Activated T-helper 2 cell treated with anti-CD3 and anti-CD28 coated beads, Interferon-gamma antibody, Interleukin-2, Interleukin-4, amounts not matched to agents 10 μg/mL and 5 μg/mL and 100 μg/mL, durations not matched to agents 14 hours and 24 hours and 36 hours (primary cell): ENCODE data around the gene KNDC1. TPM values are rescaled to one million over a fixed set of nuclear protein-coding genes. Genes with fewer than 3 reads are reported as not detected.
"Not testable (repeated sequence)": the region's sequence is repeated elsewhere in the genome, so short reads cannot be mapped to it uniquely, and the experiment has no call there.

Experiments used
- DNase-seq: peaks from one replicate; pipeline ENCODE4 v3.0.0; 2021; ENCODE audit warnings: low spot score
- H3K27ac Mint-ChIP-seq: one replicate; pipeline ENCODE4 v1.8.0; 2021; ENCODE audit warnings: mixed read lengths
- H3K27me3 Mint-ChIP-seq: one replicate; pipeline ENCODE4 v1.8.0; 2021; ENCODE audit warnings: low read depth, mixed read lengths
- H3K36me3 Mint-ChIP-seq: one replicate; pipeline ENCODE4 v1.8.0; 2021; ENCODE audit warnings: low read depth, mixed read lengths
- H3K4me1 Mint-ChIP-seq: one replicate; pipeline ENCODE4 v1.8.0; 2021; ENCODE audit warnings: low read depth, mixed read lengths
- H3K4me3 Mint-ChIP-seq: one replicate; pipeline ENCODE4 v1.8.0; 2021; ENCODE audit warnings: low read depth, mild to moderate bottlenecking, moderate library complexity, mixed read lengths
- H3K9me3 Mint-ChIP-seq: one replicate; pipeline ENCODE4 v1.8.0; 2021; ENCODE audit warnings: mixed read lengths
- intact Hi-C: fragments of 100-400 bp; cut with micrococcal nuclease; formaldehyde crosslinking; loops from one replicate; pipeline ENCODE4 v1.15.1; 2023
- total RNA-seq: library from RNA; stranded (reverse); gene quantifications from 2 replicates; pipeline ENCODE4 v1.2.3, GENCODE V29; 2022

Gene KNDC1
- total RNA-seq, 1 donor from 2014 or later: 0.39 TPM

DNA sequence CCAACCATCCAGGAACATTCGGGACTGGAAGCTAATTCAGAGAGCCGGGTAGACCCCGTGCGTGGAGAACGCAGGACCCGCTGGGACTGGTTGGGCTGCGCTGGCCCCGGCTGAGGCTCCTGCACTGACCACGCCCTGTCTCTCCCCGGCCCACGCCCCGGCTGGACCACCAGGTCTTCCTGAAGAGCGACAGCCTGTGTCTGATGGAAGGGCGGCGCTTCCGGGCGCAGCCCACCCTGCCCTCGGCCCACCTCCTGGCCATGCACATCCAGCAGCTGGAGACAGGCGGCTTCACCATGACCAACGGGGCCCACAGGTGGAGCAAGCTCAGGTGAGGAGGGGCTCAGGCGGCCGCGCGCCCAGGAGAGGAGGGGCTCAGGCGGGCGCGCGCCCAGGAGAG is 59.8 kb downstream of the KNDC1 start:
- no peaks in the 10 kb centered on the region for H3K4me1 Mint-ChIP-seq
- no peak overlapping the region for H3K27ac Mint-ChIP-seq
- H3K4me3 Mint-ChIP-seq: no peak overlapping the region
- no peak for DNase-seq
- intact Hi-C loops: loop anchor here (10.0 kb wide), 1 partner anchor 75 kb away; no protein-coding TSS in a partner anchor
- H3K36me3 Mint-ChIP-seq: no peaks in the 10 kb centered on the region
- no peaks in the 10 kb centered on the region for H3K9me3 Mint-ChIP-seq
- peaks cover 4% of the 10 kb centered on the region for H3K27me3 Mint-ChIP-seq

DNA sequence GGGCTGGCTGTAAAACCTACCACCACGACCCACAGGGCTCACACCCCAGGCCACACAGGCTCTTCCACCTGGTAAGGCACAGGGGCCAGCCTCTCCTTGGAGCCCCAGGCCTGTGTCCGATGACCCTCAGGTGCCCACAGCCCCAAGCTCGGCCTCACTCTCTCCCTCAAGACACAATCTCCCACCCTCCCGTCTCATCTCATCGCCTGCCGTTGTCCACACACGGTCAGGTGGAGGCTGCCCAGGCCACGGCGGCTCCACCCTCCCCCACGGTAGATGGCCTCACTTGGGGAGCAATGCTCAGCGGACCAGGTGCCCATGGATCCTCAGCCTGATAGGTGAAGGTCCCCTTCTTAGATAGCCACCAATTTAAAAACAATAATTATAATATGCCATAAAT is 61.3 kb downstream of the KNDC1 start:
- H3K9me3 Mint-ChIP-seq: no peaks in the 10 kb centered on the region
- intact Hi-C loops: loop anchor here (10.0 kb wide), 1 partner anchor 77 kb away; no protein-coding TSS in a partner anchor
- no peaks in the 10 kb centered on the region for H3K36me3 Mint-ChIP-seq
- H3K4me3 Mint-ChIP-seq: no peak overlapping the region
- peaks cover 4% of the 10 kb centered on the region for H3K27me3 Mint-ChIP-seq
- no peak for DNase-seq
- H3K27ac Mint-ChIP-seq: no peak overlapping the region
- H3K4me1 Mint-ChIP-seq: peaks cover 11% of the 10 kb centered on the region

DNA sequence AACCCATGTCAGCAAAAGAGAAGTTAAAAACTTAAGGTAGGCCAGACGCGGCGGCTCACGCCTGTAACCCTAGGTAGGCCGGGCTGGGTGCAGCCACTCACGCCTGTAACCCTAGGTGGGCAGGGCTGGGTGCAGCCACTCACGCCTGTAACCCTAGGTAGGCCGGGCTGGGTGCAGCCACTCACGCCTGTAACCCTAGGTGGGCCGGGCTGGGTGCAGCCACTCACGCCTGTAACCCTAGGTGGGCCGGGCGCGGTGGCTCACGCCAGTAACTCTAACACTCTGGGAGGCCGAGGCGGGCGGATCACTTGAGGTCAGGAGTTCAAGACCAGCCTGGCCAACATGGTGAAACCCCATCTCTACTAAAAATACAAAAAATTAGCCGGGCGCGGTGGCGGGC is 61.7 kb downstream of the KNDC1 start:
- peaks cover 16% of the 10 kb centered on the region for H3K4me1 Mint-ChIP-seq
- H3K9me3 Mint-ChIP-seq, H3K27me3 Mint-ChIP-seq, H3K27ac Mint-ChIP-seq, H3K36me3 Mint-ChIP-seq, H3K4me3 Mint-ChIP-seq, DNase-seq: not testable (repeated sequence)
- intact Hi-C loops: loop anchor here (10.0 kb wide), 1 partner anchor 77 kb away; no protein-coding TSS in a partner anchor

DNA sequence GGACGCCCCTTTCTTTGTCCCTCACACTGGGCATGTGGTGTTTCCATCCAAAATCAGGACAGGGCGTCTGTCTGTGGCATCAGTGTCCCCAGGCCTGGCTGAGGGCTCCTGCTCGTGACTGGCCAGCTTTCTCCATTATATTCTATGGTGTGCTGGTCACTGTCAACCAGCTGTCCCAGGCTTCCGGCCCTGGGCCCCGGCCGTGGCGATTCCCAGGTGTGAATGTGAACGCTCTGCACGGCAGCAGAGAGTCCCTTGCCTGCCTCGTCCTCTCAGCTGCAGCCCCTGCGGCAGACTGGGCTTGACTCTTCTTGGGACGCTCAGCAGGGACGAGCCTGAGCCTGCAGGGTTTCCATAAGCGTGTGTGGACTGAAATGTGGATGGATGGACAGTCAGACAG is 64.1 kb downstream of the KNDC1 start:
- Mint-ChIP-seq H3K4me1 (peaks cover 19% of the 10 kb centered on the region), H3K9me3 (no peaks in the 10 kb centered on the region), H3K4me3 (no peak overlapping the region), H3K27me3 (peaks cover 18% of the 10 kb centered on the region), H3K27ac (no peak overlapping the region), H3K36me3 (no peaks in the 10 kb centered on the region)
- intact Hi-C loops: loop anchor here (10.0 kb wide), 1 partner anchor 79 kb away; no protein-coding TSS in a partner anchor
- no peak for DNase-seq

DNA sequence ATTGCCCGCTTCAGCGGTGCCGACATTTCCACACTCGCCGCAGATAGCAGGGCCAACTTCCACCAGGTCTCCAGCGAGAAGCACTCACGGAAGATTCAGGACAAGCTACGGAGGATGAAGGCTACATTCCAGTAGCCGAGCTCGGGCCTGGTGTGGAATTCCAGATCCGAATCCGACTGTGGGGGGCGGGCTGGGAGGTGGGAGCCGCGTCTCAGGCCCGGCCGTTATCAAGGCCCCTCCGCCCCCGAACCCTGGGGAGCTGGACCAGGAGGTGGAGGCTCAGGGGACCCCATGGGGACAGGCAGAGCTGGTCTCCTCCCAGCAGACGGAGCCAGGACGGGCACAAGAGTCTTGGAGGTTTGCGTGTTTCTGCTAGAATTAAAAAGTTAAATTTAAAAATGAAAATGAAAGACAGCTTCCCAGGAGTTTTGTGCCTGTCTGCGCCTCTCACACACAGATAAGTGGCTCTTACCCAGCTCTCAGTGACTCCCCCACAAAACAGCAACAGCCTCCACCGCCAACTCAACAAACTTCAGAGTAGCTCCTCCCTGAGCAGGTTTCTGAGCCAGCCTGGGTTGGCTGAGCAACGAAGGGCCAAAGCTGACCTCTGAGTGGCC is 64.8 kb downstream of the KNDC1 start:
- Mint-ChIP-seq H3K9me3 (no peaks in the 10 kb centered on the region), H3K27ac (no peak overlapping the region), H3K4me1 (peaks cover 19% of the 10 kb centered on the region), H3K4me3 (peak overlapping the region; percentile 33), H3K27me3 (peaks cover 24% of the 10 kb centered on the region), H3K36me3 (no peaks in the 10 kb centered on the region)
- intact Hi-C loops: loop anchor here (5.0 to 10.0 kb wide), 2 partner anchors 63 to 80 kb away; partner anchors contain the start of gene KNDC1
- DNase-seq: no peak

DNA sequence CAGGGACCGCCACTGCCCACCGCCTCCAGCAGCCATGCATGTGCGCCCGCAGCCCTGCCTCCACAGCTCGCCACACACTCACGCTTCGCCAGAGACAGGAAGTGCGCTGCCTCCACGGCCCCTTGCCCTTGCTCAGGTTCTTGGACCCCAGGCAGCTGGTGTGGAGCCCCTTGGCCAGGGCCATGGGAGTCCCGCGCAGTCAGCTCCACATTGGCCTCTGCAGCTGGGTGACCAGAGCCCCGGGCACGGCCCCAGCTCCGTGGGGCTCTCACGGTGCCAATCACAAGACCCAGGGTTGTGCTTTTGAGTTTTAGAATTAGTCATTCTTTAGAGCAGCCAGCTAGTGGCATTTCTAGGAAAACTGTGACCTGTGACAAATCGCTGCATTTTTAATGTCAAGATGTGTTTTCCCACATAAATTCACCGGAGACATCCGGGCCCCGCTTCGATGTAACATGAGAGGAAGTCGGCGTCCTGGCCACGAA is 65.7 kb downstream of the KNDC1 start:
- no peaks in the 10 kb centered on the region for H3K9me3 Mint-ChIP-seq
- peak overlapping the region; percentile 53 for H3K4me3 Mint-ChIP-seq
- peak overlapping the region; percentile 62 for H3K27ac Mint-ChIP-seq
- H3K4me1 Mint-ChIP-seq: peaks cover 19% of the 10 kb centered on the region
- H3K27me3 Mint-ChIP-seq: peaks cover 24% of the 10 kb centered on the region
- DNase-seq: no peak
- H3K36me3 Mint-ChIP-seq: no peaks in the 10 kb centered on the region
- intact Hi-C loops: loop anchor here (5.0 to 10.0 kb wide), 2 partner anchors 63 to 81 kb away; partner anchors contain the start of gene KNDC1

DNA sequence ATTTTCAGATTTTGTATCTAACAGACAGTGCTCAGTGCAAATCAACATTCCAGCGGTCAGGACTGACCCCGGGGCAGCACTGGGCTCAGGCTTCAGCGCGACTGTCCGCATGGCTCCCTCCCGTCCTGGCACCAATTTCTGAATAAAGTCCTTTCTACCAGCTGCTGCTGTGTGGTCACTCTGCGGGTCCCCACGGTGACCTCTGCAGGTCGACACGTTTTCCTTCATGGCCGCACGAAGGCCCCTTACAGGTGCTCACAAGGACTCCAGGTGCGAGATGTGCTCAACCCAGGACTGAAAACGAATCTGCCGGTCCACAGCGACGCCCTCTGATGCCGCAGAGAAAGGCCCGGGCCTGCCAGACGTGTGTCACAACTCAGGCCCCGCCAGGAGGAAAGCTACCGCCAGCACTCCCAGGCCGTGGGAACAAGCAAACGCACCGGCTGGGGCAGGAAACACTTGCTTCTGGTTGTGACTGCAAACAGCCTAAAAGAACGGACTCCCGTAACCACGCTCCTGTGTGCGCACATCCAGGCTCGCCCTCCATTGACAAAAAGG is 66.3 kb downstream of the KNDC1 start:
- Mint-ChIP-seq H3K27ac (peak overlapping the region; percentile 55), H3K4me1 (peaks cover 19% of the 10 kb centered on the region), H3K4me3 (peak overlapping the region; percentile 53), H3K36me3 (no peaks in the 10 kb centered on the region), H3K27me3 (peaks cover 21% of the 10 kb centered on the region), H3K9me3 (no peaks in the 10 kb centered on the region)
- intact Hi-C loops: loop anchor here (5.0 to 10.0 kb wide), 2 partner anchors 64 to 82 kb away; partner anchors contain the start of gene KNDC1
- no peak for DNase-seq

DNA sequence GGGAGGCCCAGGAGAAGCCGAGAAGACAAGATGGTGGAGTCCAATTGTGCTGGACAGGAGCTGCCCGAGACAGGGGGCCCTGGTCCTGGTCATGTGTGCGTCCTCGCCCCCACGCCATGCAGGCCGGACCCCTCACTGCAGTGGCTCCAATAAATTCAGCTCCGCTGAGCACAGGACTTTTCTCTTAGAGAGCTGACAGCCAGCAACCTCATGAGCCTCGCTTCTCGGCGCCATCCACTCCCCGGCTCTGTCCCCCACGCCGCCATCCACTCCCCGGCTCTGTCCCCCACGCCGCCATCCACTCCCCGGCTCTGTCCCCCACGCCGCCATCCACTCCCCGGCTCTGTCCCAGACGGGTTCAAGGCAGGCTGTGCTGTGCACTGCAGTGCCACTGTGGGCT is 67.2 kb downstream of the KNDC1 start:
- no peak for DNase-seq
- Mint-ChIP-seq H3K36me3 (no peaks in the 10 kb centered on the region), H3K4me3 (no peak overlapping the region), H3K9me3 (no peaks in the 10 kb centered on the region), H3K4me1 (peaks cover 19% of the 10 kb centered on the region), H3K27ac (no peak overlapping the region), H3K27me3 (peaks cover 29% of the 10 kb centered on the region)
- intact Hi-C loops: loop anchor here (5.0 to 10.0 kb wide), 2 partner anchors 65 to 82 kb away; partner anchors contain the start of gene KNDC1

DNA sequence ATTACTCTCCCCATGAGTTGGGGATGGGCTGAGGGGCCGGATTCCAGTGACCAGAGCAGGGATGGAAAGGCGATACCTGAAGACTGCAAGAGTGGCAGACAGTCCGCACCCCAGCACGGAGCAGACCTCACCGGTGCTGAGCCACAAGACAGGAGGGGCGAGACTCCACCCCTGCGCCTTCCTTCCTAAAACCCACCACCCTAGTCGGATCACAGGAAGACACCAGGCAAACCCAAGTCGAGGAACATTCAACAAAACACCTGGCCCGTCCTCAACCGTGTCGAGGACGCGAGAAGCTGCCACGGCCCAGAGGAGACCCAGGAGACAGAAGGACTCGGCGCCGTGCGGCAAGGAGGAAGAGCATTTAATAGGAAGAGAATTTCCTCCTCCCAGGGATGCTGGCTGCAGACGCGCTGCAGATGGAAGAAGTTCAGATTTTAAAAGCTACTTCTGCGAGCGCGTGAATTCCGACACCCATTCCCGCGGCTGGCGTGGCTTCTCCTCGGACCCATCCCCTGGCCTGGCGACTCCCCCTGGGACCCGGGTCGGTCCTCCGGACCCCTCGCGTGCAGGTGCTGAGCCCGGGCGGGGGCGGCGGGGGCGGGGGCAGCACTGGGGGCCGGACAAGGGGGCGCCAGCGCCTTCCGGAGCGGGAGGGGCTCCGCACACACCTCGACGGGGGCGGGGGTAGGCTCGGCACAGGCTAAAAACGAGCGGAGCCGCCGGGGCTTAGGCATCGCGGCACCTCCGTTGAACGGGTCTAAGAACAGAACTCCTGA is 69.4 kb downstream of the KNDC1 start:
- no peak for DNase-seq
- Mint-ChIP-seq H3K4me1 (peaks cover 19% of the 10 kb centered on the region), H3K4me3 (no peak overlapping the region), H3K9me3 (no peaks in the 10 kb centered on the region), H3K27me3 (peaks cover 47% of the 10 kb centered on the region), H3K36me3 (no peaks in the 10 kb centered on the region), H3K27ac (no peak overlapping the region)
- intact Hi-C loops: loop anchor here (5.0 to 10.0 kb wide), 4 partner anchors 67 to 445 kb away; partner anchors contain the start of genes KNDC1 and NKX6-2

DNA sequence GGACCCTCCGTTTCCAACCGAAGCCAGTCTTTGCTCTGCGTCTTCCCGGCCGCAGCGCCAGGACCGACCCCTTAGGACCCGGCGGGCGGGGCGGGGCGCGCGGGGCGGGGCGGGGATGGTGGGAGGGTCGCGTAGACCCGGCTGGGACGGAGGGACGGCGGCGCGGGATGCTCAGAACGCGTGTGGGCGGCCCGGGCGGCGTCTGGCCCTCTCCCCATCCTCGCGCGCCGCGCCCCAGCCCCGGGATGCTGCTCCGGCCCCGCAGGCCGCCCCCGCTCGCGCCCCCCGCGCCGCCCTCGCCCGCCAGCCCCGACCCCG is 70.0 kb downstream of the KNDC1 start, which contains the start of gene UTF1:
Gene UTF1 (plus strand): TSS at position 174 of the 318 bp plus-strand sequence. CDS start 72 bp downstream, at position 246.
- Mint-ChIP-seq H3K9me3 (no peaks in the 10 kb centered on the region), H3K4me3 (no peak within 1 kb of the TSS), H3K27me3 (peaks cover 50% of the 10 kb centered on the region), H3K27ac (no peak within 1 kb of the TSS), H3K4me1 (peaks cover 20% of the 10 kb centered on the region), H3K36me3 (no peaks in the 10 kb centered on the region)
- intact Hi-C loops: loop anchor here (10.0 kb wide), 2 partner anchors 305 to 445 kb away; partner anchors contain the start of gene NKX6-2
- no peak for DNase-seq

DNA sequence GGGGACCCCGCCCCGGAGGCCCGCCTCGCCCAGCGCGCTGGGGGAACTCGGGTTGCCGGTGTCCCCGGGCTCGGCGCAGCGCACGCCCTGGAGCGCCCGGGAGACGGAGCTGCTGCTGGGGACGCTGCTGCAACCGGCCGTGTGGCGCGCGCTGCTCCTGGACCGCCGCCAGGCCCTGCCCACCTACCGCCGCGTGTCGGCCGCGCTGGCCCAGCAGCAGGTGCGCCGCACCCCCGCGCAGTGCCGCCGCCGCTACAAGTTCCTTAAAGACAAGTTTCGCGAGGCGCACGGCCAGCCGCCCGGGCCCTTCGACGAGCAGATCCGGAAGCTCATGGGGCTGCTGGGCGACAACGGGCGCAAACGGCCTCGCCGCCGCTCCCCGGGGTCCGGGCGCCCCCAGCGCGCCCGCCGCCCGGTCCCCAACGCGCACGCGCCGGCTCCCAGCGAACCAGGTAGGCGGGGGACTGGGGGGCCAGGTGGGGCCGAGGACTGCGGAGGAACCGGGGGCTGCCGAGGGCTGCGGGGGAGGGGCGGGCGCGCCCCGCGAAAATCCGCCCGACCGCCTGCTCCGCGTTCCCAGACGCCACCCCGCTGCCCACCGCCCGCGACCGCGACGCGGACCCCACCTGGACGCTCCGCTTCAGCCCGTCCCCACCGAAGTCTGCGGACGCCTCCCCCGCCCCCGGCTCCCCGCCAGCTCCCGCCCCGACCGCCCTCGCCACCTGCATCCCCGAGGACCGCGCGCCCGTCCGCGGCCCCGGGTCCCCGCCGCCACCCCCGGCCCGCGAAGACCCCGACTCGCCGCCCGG is 70.6 kb downstream of the KNDC1 start:
- H3K36me3 Mint-ChIP-seq: no peaks in the 10 kb centered on the region
- intact Hi-C loops: loop anchor here (10.0 kb wide), 2 partner anchors 304 to 446 kb away; partner anchors contain the start of gene NKX6-2
- H3K27me3 Mint-ChIP-seq: peaks cover 52% of the 10 kb centered on the region
- H3K4me1 Mint-ChIP-seq: peaks cover 17% of the 10 kb centered on the region
- H3K9me3 Mint-ChIP-seq: no peaks in the 10 kb centered on the region
- DNase-seq: no peak
- no peak overlapping the region for H3K27ac Mint-ChIP-seq
- H3K4me3 Mint-ChIP-seq: no peak overlapping the region
